Osteoblast (primary cell): ENCODE data around the gene AHCYL1. TPM values are rescaled to one million over a fixed set of nuclear protein-coding genes. Genes with fewer than 3 reads are reported as not detected.

Source experiments
- DNase-seq: peaks from one replicate; pipeline ENCODE4 v3.0.0; 2011; ENCODE audit warnings: low spot score, mixed read lengths; ENCODE audit not compliant: insufficient read length; ENCODE audit errors: missing footprints
- H2AFZ ChIP-seq: 2 replicates; pipeline ENCODE4 v1.6.0; 2011; ENCODE audit warnings: mild to moderate bottlenecking, low read length
- H3K27ac ChIP-seq: 2 replicates; pipeline ENCODE4 v1.5.1; 2011; ENCODE audit warnings: mild to moderate bottlenecking, low read depth, low read length, moderate library complexity
- H3K27me3 ChIP-seq: 2 replicates; pipeline ENCODE4 v1.6.0; 2012; ENCODE audit warnings: mild to moderate bottlenecking, control low read depth, inconsistent platforms, low read length, moderate library complexity; ENCODE audit not compliant: insufficient read depth
- H3K36me3 ChIP-seq: 2 replicates; pipeline ENCODE4 v1.5.1; 2011; ENCODE audit warnings: mild to moderate bottlenecking, low read length, control low read depth, moderate library complexity; ENCODE audit not compliant: insufficient read depth
- H3K4me1 ChIP-seq: 2 replicates; pipeline ENCODE4 v1.5.1; 2011; ENCODE audit warnings: mild to moderate bottlenecking, low read length, control low read depth, moderate library complexity; ENCODE audit not compliant: insufficient read depth
- H3K4me2 ChIP-seq: 2 replicates; pipeline ENCODE4 v1.6.0; 2011; ENCODE audit warnings: mild to moderate bottlenecking, low read length; ENCODE audit not compliant: insufficient read depth
- H3K4me3 ChIP-seq: fragments of 200-600 bp; sonication (generic); 3 replicates; pipeline ENCODE4 v1.5.1; 2012; ENCODE audit warnings: mild to moderate bottlenecking, low read length, inconsistent platforms; ENCODE audit not compliant: insufficient read depth
- H3K79me2 ChIP-seq: 2 replicates; pipeline ENCODE4 v1.6.0; 2012; ENCODE audit warnings: mild to moderate bottlenecking, low read length, control low read depth, inconsistent platforms; ENCODE audit not compliant: insufficient read depth
- H3K9me3 ChIP-seq: 2 replicates; pipeline ENCODE4 v1.5.1; 2011; ENCODE audit warnings: low read depth, low read length, control low read depth
- H4K20me1 ChIP-seq: 2 replicates; pipeline ENCODE4 v1.6.0; 2012; ENCODE audit warnings: mild to moderate bottlenecking, low read length, control low read depth; ENCODE audit not compliant: insufficient read depth
- total RNA-seq: library from RNA; depleted of rRNA; stranded (reverse); fragments of >200 nt; gene quantifications from 2 replicates; pipeline ENCODE4 v1.2.3, GENCODE V29; 2012
- TF ChIP-seq, protein P1 (sequence below): IDR thresholded peaks from 2 replicates; pipeline ENCODE4 v1.5.1; 2011; ENCODE audit warnings: mild to moderate bottlenecking, low read depth, low read length, moderate library complexity; ENCODE audit errors: extremely low read depth

AHCYL1 gene
- total RNA-seq: 56.8 and 61.0 TPM in 2 replicates

DNA sequence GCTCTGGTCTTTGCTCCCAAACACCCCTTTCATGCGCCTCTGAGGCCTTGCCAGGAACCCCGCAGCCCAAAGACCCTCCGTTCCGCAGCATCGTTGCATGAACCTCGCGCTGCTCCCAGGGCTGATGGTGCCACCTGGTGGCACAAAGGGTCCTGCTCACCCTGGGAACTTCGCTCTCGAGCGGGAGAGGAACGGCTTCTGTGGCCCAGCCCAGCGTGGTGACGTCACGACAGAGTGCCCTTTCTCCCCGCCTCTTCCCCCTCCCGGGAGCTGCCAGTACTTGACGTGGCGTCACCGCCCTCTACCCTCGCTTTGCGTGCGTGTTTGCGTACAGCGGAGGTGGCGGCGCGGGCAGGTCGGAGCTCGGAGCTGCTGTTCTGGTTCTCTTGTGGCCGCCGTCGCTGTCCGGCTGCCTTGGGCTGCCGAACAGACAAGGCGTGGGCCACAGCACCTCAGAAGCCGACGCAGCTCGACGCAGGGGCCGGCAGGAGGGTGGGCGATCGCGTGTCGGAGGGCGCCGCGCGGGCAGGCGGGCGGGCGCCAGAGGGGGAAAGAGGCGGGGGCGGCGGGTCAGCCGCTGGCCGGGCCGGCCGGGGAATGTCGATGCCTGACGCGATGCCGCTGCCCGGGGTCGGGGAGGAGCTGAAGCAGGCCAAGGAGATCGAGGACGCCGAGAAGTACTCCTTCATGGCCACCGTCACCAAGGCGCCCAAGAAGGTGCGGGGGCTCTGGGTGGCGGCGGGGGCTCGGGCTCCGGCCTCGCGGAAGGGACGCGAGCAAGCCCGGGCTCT is at the start of gene AHCYL1:
TSS of gene AHCYL1 (plus strand) at position 310 of the 791 bp plus-strand sequence. CDS start at position 598, 288 bp downstream.
- Histone ChIP-seq H3K9me3 (no peaks in the 10 kb centered on the region), H3K4me1 (peaks cover 47% of the 10 kb centered on the region), H3K36me3 (peaks cover 7% of the 10 kb centered on the region), H3K27ac (peak within 1 kb of the TSS; percentile 82), H3K79me2 (peaks cover 50% of the 10 kb centered on the region), H3K4me2 (peak within 1 kb of the TSS; percentile 97), H3K4me3 (peak within 1 kb of the TSS; percentile 78), H3K27me3 (no peaks in the 10 kb centered on the region), H2AFZ (peak within 1 kb of the TSS; percentile 84), H4K20me1 (peaks cover 34% of the 10 kb centered on the region)
- DNase-seq: peak; percentile 99
- TF ChIP-seq, protein P1, sequence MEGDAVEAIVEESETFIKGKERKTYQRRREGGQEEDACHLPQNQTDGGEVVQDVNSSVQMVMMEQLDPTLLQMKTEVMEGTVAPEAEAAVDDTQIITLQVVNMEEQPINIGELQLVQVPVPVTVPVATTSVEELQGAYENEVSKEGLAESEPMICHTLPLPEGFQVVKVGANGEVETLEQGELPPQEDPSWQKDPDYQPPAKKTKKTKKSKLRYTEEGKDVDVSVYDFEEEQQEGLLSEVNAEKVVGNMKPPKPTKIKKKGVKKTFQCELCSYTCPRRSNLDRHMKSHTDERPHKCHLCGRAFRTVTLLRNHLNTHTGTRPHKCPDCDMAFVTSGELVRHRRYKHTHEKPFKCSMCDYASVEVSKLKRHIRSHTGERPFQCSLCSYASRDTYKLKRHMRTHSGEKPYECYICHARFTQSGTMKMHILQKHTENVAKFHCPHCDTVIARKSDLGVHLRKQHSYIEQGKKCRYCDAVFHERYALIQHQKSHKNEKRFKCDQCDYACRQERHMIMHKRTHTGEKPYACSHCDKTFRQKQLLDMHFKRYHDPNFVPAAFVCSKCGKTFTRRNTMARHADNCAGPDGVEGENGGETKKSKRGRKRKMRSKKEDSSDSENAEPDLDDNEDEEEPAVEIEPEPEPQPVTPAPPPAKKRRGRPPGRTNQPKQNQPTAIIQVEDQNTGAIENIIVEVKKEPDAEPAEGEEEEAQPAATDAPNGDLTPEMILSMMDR: peak; percentile 98

DNA sequence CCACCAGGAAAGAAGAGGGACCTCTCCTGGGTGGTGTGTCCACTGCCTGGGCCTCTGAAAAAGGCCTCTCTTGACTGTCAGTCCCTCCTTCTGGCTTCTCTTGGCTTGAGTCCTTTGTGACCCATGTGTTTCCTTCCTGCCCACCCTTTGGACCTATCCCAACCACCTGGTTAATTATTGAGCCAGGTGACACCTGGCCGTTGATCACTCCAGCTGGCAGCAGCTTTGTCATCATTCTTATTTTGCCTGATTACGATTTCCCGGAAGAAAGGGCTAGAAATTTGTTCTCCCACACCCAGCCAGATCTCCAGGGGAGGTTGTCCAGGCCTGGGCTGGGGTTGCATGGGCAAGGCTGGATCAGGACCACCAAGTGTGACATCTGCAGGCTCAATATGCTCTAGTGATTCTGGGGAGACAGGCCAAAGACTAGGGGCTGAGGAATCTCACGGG is 49.1 kb upstream of the AHCYL1 start:
- Histone ChIP-seq H3K9me3 (no peaks in the 10 kb centered on the region), H3K27me3 (no peaks in the 10 kb centered on the region), H3K27ac (no peak overlapping the region), H3K4me2 (no peak overlapping the region), H3K36me3 (peaks cover 2% of the 10 kb centered on the region), H4K20me1 (no peaks in the 10 kb centered on the region), H2AFZ (no peak overlapping the region), H3K4me3 (no peak overlapping the region), H3K79me2 (no peaks in the 10 kb centered on the region), H3K4me1 (peaks cover 18% of the 10 kb centered on the region)
- DNase-seq: no peak
- TF ChIP-seq, protein P1: no peak

DNA sequence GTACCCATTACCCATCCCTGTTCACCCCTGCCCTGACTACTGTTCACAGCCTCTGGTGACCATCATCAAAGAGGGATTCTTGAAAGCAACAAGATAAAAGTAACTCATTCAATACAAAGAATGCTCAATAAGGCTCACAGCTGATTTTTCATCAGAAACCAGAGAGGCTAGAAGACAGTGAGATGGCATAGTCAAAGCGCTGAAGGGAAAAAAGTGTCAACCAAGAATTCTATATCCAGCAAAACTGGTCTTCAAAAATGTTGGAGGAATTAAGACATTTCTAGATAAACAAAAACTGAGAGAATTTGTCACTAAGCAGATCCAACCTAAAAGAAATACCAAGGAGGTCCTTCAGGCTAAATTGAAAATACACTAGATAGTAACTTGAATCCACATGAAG is 46.8 kb upstream of the AHCYL1 start:
- TF ChIP-seq, protein P1: no peak
- H3K27me3 ChIP-seq: no peaks in the 10 kb centered on the region
- H3K4me2 ChIP-seq: no peak overlapping the region

DNA sequence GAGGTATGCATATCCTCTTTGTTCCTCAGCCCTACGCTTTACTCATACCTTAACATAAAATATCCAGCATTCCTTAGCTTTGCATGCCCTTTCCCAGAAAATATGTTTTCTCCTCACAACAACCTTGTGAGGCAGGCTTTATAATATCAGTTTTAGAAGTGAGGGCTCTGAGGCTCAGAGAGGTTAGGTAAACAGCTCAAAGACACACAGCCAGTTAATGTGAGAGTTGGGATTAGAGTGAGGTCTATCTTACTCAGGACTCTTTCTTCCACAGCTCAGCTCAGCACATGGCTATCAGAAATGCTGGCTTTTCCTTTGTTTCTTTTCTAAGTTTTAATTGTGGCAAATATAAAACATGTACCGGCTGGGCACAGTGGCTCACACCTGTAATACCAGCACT is 46.0 kb upstream of the AHCYL1 start:
- H2AFZ ChIP-seq: no peak overlapping the region
- DNase-seq: no peak
- H4K20me1 ChIP-seq: no peaks in the 10 kb centered on the region
- no peak overlapping the region for H3K4me2 ChIP-seq
- peaks cover 16% of the 10 kb centered on the region for H3K4me1 ChIP-seq
- no peaks in the 10 kb centered on the region for H3K79me2 ChIP-seq
- no peaks in the 10 kb centered on the region for H3K27me3 ChIP-seq
- no peaks in the 10 kb centered on the region for H3K36me3 ChIP-seq
- no peak overlapping the region for H3K27ac ChIP-seq
- TF ChIP-seq, protein P1: no peak
- H3K4me3 ChIP-seq: no peak overlapping the region
- H3K9me3 ChIP-seq: no peaks in the 10 kb centered on the region

More for the DNA sequence above, 46.8 kb upstream of the AHCYL1 start:
- Histone ChIP-seq H3K27ac (no peak overlapping the region), H3K9me3 (no peaks in the 10 kb centered on the region), H3K36me3 (no peaks in the 10 kb centered on the region), H3K79me2 (no peaks in the 10 kb centered on the region), H4K20me1 (no peaks in the 10 kb centered on the region), H2AFZ (no peak overlapping the region), H3K4me1 (peaks cover 18% of the 10 kb centered on the region), H3K4me3 (no peak overlapping the region)
- no peak for DNase-seq
